Superior temporal gyrus (tissue), 1 donor: ENCODE results near the gene ESPNL.

Experiments
- DNase-seq: peaks from one replicate; pipeline ENCODE4 v3.0.0-alpha.2; 2016; ENCODE audit errors: extremely low spot score

ESPNL gene

DNA sequence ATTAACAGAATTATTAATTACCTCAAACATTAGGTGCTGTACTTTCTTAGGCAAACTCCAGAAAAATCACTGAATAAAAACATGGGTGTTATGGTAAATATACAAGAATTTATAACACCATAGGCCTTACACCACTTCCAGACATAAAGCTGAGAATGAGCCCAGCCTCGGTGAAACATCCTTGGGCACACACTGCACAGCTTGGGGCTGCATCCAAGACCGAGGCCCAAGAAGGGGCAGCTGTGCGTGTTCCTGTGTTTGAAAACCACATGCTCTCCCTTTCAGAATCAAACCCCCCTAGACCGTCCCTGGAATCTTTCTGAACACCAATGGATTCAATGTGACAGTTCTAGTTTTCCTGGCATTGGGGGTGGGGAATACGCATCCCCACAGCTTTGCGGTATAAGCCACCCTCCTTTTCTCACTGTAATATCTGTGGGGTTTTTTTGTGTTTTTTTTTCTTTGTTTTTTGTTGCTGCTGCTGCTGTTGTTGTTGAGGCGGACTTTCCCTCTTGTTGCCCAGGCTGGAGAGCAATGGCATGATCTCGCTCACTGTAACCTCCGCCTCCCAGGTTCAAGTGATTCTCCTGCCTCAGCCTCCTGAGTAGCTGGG lies 71.5 kb downstream of the ESPNL start:
- no peak for DNase-seq

DNA sequence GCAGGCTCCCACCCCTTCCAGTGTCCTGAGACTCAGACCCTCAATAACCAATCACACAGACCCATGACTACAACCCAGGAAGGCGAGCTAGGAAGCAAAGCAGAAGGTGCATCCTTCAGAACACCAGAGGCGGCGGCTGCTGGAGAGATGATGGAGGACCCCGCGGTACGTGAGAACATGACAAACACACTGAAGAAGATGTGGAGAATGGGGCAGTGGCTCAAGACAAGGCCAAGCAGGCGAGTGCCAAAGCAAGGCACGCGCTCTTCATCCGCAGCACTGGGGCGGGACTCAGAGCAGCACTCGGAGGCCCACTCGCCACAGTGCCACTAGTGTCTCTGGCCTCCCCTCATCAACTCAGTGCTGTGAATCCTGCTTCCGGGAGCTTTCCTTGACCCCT lies 72.3 kb downstream of the ESPNL start:
- DNase-seq = no peak

DNA sequence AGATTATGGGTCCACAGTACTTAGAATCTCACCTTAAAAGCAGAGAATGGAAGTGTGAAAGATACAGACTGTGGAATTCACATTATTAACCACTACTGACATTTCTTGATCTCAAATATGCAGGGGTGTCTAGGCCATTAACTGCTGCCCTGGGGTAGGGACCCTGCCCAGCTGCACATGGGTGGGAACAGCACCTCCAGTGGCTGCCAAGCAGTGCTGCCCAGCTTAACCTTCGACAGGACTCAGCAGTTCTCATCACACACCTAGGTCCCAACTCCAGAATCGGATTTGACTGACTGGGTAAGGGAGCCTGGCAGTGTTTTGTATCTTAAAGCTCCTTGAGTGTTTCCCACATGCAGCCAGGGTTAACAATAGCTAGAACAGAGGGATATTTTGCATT lies 73.6 kb downstream of the ESPNL start:
- DNase-seq = no peak

DNA sequence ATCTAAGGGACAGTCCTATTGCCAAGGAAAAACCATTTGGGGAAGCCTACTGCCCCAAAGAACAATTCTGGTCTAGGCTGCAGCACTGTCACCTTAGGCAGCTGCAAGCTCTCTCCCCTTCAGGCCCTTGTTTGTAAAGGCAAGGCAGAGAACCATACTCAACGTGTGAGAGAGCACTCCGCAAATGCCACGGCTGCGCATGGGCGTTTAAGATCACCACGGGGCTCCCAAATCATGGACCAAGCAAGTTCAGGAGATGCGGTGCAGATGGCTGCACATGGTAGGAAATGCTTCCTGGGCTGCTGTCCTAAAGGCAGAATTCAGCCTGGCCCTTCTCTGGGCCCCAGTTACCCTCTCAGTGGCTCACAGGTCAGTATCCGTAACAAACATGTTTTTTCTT lies 74.2 kb downstream of the ESPNL start:
- DNase-seq = no peak

DNA sequence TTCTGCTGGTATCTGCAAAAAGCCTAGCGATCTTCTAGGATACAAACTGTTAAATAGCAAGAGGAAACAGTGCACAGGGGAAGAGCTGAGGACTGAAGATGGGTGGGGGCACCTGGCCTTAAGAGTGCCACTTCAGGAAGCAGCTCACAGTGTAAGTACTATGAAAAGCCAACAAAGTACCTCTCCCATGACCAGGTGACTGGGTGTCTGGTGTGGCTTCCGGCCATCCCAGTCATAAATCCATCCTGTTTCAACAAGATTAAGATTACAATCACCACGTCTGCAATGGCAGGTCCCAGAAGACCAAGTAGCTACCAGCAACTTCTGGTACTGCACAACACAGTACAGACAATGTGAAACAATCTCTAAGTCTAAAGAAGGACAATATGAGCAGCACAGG lies 74.6 kb downstream of the ESPNL start:
- DNase-seq = no peak

DNA sequence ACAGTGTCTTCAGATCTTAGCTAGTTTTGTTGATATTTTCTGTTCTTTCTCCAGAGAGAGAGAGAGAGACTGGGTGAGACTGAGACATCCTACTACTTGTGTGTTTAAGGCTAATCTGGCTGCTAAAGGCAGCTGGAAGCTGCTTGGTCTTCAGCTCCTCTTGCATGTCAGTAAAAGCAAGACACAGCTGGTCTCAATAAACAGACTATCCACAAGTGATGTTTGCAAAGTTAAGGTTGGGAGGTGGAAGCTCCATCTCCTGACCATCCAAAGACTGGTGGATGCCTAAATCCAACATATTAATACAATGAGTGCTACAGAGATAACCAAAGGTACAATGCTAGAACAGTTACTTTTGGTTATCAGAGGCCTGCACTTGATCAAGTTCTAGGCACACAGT lies 76.5 kb downstream of the ESPNL start:
- DNase-seq = no peak

DNA sequence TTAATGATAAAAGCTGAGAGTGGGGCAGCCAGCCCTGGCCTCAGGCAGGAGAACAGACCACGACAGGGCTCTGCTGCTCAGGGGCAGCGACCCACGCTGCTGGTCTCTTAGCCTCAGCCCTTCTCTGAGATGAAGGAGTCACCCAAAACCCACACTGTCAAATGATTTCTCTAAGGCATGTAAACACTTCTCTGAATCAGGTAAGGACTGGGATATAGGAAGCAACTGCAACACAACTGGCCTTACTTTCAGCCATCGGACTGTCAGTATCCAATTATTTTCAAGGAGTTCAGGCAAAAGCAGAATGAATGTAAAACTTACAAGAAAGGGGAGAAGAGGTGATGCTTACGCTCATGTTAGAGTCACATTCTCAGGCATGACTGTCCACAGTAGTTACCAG lies 80.4 kb downstream of the ESPNL start:
- DNase-seq = no peak

DNA sequence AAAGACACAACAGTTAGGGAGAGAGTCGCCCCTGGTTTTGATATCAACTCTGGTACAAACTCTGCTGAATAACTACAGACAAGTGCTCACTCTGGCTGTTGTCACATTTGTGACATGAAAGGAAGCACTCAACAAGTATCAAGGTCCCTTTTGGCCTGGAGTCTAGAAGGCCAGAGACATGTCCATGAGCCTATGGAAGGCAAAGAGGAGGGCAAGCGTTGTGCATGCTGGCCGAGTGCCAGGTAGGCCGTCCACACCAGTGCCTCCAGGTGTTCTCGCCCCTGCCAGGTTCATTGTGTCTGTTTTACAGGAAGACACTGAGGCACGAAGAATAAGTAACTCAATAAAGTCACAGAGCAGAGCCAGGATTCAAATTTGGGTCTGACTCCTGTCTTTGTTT lies 82.2 kb downstream of the ESPNL start:
- no peak for DNase-seq
